ACHN (cell line): Measurements from ENCODE around the gene POGZ.
"Not testable (repeated sequence)": the region's sequence is repeated elsewhere in the genome, so short reads cannot be mapped to it uniquely, and the experiment has no call there.

Experiments
- DNase-seq: peaks from one replicate; pipeline ENCODE4 v3.0.0-alpha.2; 2015
- in situ Hi-C: cut with HindIII; loops from 2 replicates; pipeline ENCODE4 v1.10.0; 2017; ENCODE audit warnings: low sequenced_read_pairs, low pct_ligation_motif_present, low pct_unique_long_range_greater_than_20kb

POGZ gene

DNA sequence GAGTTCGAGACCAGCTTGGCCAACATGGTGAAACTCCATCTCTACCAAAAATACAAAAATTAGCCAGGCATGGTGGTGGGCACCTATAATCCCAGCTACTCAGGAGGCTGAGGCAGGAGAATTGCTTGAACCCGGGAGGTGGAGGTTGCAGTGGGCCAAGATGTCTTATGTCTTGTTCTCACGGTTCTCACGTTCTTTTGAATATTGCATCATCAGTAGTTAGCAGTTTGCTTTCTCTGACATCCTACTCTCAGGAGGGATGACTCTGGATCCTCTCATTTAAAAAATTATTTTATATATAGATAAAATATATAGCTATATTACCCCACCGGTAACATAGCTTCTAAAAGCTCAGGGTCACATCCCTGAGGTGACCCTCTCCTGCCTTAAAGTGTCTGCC lies 63.0 kb downstream of the POGZ start:
- DNase-seq, in situ Hi-C loops: not testable (repeated sequence)

GRCh38 chr1:151393583-151393982 lies 65.7 kb downstream of the POGZ start:
- in situ Hi-C loops: no loop called here
- DNase-seq: no peak

- in situ Hi-C loops: no loop called here
- no peak for DNase-seq
Observed at GRCh38 chr1:151391079-151391563, 68.2 kb downstream of the POGZ start.

GRCh38 chr1:151390221-151391078 lies 68.8 kb downstream of the POGZ start:
- DNase-seq, in situ Hi-C loops: not testable (repeated sequence)

- in situ Hi-C loops: no loop called here
- DNase-seq: no peak
Observed at GRCh38 chr1:151386002-151386401, 73.3 kb downstream of the POGZ start.

DNA sequence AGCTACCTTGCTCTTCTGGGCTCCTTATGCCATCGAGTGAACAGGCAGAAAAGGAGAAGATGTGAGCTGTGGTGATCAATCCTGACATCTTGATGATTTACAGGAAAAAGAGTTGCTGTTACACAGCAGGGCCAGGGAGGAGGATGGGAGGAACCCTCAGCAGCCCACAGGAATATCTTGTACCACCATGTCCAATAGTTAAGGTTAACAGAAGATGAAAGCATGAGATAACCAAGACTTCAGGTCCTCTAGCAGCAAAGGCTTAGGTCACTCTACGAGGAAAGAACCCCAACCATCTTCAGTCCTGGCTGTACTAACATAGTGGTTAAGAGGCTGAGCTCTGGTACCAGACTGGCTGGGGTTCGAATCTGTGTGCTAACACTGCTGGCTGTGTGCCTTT lies 74.7 kb downstream of the POGZ start:
- DNase-seq: no peak
- in situ Hi-C loops: no loop called here

DNA sequence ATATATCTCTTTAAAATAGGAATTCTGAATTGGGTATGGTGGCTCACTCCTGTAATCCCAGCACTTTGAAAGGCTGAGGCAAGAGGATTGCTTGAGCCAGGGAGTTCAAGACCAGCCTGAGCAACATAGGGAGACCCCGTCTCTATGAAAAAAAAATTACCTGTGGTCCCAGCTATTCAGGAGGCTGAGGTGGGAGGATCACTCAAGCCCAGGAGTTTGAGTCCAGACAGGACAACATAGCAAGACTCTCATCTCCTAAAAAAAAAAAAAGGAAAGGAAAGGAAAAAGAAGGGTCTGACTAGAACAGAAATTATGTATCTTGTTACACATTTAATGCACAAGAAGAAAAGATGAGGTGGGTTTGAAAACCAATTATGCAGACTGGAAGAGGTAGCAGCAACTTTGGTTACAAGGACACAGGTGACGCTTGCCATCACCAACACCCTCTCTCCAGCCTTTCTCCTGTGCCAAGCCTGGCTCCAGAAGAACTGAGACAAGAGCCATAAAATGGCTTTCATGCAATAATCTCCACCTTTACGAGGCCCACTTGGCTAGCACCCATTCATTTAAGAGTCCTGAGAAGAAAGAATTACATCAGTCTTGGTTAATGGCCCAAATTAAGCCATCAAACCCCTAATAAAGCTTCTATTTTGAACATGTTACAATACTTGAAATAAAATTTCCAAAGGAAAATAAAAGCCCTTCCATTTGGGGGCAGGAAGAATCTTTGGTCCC lies 82.0 kb downstream of the POGZ start:
- in situ Hi-C loops: no loop called here
- DNase-seq: no peak

GRCh38 chr1:151373196-151373595 lies 86.1 kb downstream of the POGZ start:
- DNase-seq: no peak
- in situ Hi-C loops: no loop called here

DNA sequence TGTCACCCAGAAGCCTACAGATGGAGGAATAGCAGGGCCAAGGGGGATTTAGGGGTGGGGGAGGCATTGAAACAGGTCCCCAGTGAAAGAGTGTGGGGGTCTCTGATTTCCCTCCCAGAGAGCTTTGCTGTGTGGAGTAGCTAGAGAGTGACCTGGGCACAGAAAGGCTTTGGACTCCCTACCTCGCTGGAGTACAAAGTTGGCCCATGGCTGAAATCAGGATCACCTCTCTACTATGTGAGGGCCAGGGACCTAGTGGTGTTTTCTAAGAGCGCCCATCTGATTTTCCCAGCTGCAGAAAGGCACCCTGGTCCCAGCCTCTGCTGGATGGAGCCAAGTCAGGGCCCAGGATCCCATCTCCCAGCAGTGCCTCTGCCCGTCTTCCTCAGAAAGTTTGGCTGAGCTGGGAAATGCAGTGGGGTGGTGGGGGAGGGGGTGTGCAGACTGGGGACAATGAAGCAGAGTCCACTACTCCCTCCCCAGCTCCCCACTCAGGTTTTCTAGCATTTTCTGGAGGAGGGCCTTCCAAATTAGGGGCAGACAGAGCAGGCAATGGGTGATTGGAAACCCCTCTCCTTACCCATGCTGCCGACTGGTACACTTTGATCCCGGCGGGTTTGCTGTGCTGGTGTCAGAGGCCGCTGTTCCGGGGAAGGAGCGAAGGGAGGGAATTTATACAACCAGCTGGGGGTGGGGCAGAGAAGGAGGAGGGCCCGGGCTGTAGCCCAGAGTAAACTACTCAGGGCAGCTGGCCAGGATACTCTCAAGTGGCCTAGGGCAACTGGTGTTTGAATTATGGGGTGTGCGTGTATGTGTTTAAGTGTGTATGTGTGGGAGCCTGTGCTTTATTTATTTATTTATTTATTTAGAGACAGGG lies 87.0 kb downstream of the POGZ start, which contains the start of gene SELENBP1:
SELENBP1 (minus strand) TSS at position 648 of the 877 bp plus-strand sequence; CDS start at position 584, 64 bp downstream.
- in situ Hi-C loops: no loop called here
- no peak for DNase-seq

DNA sequence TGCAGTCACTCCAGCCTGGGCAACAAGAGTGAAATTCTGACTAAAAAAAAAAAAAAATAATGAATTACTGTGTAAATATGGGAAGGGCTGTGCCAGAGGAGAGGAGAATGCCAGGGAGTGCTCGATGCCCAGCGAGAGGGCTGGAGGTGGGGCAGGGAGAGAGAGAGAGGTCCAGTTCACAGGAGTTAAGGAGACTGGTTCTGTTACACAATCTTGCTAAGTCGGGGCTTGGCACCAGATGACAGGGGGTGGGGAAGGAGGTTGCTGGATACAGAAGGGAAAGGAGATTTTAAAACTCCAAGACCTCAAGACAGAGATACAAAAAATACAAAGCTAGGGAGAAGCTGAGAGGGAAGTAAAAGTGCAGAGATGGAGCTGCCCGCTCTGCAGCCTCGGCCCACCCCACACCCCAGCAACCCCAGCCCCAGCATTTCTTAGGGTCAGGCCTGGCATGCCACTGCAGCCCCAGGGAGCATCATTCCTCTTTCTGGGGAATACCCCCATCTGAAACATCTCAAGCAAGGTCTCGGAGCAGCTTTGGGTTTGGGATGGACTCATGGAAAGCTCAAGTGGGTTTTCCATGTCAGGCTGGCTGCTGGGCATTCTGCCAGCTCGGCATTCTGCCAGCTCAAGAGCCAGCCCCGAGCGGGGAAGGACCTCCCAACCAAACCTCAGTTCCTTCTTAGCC lies 87.8 kb downstream of the POGZ start:
- in situ Hi-C loops: no loop called here
- no peak for DNase-seq

DNA sequence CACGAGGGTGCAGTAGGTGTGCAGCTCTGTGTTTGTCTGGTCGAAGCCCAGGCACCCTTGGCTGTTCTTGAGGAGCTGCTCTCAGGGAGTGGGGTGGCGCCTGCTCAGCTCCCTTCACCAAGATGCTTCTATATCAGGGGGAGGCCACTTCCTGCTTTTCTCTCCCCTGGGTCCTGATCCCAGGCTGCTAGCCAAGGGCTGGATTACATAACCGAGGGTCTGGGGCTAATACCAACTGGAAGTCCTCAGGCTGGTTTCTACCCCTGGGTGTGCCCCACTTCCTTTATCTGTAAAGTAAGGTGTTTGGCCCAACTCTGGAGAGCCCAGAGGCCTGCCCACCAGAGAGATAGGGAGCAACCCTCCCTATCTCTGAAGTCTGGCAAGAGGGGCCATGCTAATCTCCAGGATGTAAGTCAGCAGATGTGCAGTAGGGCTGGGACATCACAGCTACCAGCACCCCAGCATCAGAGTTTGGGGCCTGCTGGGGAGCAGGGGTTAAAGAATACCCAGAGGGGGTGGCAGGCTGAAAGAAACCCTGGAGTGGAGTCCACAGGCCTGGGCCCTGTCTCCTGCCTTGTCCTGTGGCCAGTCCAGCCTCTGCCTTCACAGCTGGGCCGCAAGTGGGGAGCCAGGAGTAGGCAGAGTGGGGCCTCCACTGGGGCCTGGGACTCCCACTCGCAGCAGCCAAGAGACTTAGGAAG lies 88.9 kb downstream of the POGZ start:
- in situ Hi-C loops: no loop called here
- no peak for DNase-seq

DNA sequence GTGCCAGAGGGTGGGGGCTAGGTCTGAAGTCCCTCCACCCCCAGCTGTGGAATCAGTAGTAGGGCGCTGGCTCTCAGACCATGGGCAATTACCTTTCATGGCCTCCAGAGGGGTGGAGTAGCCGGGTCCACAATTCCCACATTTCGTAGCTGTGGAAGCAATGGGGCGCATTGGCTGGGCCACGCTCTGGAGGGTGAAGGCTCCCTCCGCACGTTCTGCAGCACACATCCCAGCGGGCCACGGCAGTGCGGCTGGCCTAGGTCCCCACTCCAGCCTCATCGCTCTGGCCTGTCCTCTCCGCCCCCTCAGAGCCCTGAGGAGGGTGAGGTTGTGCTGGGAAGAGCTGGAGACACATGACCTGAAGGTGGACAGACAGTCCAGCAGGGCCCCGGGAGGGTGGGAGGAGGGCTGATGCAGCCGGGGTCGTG lies 89.7 kb downstream of the POGZ start:
- in situ Hi-C loops: no loop called here

GRCh38 chr1:151369302-151369610 lies 90.0 kb downstream of the POGZ start:
- DNase-seq: no peak
- in situ Hi-C loops: no loop called here

More for the DNA sequence above, 89.7 kb downstream of the POGZ start:
- no peak for DNase-seq

DNA sequence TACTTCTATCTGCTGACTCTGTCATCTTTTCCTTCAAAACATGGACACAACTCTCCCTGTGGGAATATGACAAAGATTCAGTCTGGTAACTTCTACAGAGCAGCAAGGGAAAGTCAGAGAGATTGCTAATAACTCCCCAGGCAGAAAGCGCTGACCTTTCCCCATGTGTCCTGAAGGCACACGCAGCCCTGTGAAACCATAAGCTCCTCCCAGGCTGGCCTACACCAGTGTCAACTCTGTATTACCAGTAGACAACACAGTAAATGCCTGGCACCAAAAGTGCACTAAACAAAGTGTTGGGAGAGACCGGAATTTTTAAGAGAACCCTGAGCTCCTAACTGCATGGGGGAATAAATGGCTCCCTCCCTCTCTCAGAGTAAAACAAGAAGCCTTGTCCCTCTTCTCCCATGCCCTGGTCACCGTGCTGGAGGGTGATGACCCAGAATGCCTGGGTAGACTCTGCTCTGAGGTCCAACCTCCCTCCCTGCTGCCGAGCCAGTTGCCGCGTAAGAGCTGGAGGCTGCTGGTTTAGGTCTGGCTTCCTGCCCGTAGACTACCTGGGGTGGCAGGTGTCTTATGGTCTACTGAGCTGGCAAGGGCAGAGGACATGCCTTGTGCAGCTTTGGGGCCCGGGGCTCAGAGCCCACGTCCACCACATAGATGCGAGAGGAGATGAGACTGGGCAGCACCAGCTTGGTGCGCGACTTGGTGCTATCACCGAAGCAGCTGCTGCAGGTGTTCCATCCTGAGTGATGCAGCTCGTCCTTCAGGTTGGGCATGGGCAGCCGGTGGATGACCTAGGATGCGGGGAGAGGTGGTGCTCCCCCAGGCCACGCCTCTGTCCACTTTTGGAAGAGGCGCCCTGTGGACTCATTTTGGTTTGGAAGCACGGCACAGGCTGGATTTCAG lies 90.6 kb downstream of the POGZ start:
- in situ Hi-C loops: no loop called here
- no peak for DNase-seq

DNA sequence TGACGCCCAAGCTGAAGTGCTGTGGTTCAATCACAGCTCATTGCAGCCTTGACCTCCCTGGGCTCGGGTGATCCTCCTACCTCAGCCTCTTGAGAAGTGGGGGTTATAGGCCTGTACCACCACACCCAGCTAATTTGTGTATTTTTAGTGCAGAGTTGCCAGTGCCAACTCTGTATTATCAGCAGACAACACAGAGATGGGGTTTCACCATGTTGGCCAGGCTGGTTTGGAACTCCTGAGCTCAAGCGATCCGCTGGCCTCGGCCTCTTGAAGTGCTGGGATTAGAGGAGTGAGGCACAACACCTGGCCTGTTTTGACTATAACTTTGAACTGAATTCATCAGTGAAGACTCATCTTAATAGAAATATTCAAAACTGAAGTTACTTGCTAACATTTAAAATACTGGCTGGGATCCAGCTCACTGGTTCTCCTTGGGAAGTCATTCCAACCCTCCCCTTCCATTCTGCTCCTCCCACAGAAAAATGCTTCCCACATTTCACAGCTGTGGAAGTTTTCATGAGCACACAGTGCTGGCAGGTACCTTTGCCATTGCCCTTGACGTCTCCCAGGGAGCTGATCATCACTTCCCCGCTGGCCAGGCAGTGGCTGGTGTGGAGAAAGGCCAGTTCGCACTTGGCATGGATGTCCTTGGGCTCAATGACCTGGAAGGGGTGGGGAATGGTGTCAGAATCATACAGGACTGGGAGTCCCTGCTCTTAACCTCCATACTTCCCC lies 91.5 kb downstream of the POGZ start:
- DNase-seq: no peak
- in situ Hi-C loops: no loop called here

DNA sequence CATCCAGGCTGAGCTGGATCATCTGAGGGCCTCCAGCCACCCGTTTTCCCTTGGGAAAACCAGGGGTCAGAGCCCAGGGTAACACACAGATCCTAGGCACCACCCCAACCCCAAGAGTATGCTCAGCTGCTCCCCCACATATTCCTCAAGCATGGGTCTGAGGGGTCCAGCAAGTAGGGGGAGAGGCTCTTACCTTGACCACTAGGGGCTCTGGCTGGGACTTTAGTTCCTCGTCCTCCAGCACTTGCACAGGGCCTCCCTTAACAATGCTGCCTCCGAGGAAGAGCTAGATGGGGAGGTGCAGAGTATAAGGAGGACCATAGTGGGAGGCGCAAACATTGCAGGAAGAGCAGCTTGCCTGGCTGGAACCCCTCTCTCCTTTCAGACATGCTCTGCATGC lies 94.3 kb downstream of the POGZ start:
- no peak for DNase-seq
- in situ Hi-C loops: no loop called here
